ENCODE results near the gene IRF2BPL.

The IRF2BPL gene

DNA sequence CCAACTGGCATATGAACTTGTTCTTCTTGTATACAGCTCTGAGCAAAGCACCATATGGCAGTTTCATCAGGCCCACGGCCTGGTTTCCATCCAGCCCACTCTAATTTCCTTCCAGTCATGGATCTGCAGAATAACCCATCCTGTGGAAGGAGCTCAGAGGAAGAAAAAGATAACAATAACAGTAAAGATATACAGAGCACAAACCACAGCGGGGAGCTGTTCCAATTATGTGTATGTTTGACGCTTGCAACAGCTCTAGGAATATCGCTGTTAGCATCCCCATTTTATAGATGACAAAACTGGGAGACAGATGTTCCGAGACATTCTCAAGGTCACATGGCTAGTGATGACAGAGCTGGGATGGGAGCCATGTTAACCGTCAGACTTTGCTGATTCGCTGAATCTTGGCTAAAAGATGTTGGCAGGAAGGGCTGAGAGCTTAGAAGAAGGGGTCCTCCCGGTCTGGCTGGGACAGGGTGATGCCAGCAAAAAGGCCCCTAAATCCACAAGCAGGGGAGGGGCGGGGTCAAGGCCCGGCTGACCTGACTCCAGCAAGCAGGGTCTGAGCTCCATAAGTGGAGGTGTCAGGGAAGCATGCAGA, 35.2 kb upstream of the IRF2BPL start:
- no peak overlapping the region for H3K4me3 ChIP-seq (ENCODE audit: low read depth, low read length)
- TF ChIP-seq, protein P1, sequence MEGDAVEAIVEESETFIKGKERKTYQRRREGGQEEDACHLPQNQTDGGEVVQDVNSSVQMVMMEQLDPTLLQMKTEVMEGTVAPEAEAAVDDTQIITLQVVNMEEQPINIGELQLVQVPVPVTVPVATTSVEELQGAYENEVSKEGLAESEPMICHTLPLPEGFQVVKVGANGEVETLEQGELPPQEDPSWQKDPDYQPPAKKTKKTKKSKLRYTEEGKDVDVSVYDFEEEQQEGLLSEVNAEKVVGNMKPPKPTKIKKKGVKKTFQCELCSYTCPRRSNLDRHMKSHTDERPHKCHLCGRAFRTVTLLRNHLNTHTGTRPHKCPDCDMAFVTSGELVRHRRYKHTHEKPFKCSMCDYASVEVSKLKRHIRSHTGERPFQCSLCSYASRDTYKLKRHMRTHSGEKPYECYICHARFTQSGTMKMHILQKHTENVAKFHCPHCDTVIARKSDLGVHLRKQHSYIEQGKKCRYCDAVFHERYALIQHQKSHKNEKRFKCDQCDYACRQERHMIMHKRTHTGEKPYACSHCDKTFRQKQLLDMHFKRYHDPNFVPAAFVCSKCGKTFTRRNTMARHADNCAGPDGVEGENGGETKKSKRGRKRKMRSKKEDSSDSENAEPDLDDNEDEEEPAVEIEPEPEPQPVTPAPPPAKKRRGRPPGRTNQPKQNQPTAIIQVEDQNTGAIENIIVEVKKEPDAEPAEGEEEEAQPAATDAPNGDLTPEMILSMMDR (IDR thresholded peaks at IDR 0.05; ENCODE audit: control insufficient read depth, extremely low read depth, insufficient read depth): no peak
- DNase-seq (ENCODE audit: low read depth): no peak

DNA sequence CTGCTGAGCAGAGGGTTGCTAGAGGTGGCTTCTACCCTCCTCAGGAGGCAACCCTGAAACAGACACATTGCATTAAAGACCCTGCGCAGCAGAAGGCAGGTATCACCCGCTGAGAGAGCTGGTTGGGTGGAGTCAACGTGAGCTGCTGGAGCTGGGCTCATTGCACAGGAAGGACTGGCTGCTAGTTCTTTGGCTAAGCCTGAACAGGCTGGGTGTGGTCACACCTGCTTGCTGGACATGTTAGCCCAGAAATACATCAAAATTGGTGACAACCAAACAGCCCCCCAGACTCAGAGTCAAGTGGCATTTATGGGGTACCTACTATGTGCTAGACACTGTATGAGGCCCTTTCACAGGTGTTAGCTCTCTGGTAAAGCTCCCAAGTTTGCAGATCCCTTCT, 33.8 kb upstream of the IRF2BPL start:
- TF ChIP-seq, protein P1 (IDR thresholded peaks at IDR 0.05; ENCODE audit: control insufficient read depth, extremely low read depth, insufficient read depth): no peak
- DNase-seq (ENCODE audit: low read depth): no peak
- no peak overlapping the region for H3K4me3 ChIP-seq (ENCODE audit: low read depth, low read length)

DNA sequence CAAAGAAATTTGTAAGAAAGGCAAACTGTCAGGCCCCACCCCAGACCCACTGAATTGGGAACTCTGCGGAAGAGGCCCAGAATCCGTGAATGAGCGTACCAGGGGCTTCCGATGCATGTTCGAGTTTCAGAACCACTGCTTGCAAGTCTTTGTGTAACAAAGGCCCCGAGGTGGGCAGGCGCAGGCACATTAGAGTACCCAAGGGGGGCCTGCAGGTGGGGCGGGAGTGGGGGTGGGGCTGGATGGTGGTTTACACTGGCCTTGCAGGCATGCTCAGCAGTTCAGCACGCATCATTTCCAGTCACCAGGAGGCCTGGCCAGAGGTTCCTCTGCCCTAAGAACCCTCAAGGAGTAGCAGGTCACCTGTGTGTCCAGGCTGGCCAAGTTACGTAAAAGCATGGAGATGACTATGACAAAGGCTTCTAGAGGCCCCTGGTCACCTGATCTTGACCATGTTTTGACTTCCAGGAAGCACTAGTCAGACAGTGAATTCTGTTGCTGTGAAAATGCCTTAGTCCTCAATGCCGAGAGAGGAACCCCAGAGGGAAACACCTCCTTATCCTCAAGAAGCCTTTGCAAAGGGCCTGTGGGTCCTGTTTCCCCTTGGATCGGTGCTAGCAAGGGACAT, 33.2 kb upstream of the IRF2BPL start:
- TF ChIP-seq, protein P1 (IDR thresholded peaks at IDR 0.05; ENCODE audit: control insufficient read depth, extremely low read depth, insufficient read depth): no peak
- H3K4me3 ChIP-seq (ENCODE audit: low read depth, low read length): no peak overlapping the region
- DNase-seq (ENCODE audit: low read depth): no peak

DNA sequence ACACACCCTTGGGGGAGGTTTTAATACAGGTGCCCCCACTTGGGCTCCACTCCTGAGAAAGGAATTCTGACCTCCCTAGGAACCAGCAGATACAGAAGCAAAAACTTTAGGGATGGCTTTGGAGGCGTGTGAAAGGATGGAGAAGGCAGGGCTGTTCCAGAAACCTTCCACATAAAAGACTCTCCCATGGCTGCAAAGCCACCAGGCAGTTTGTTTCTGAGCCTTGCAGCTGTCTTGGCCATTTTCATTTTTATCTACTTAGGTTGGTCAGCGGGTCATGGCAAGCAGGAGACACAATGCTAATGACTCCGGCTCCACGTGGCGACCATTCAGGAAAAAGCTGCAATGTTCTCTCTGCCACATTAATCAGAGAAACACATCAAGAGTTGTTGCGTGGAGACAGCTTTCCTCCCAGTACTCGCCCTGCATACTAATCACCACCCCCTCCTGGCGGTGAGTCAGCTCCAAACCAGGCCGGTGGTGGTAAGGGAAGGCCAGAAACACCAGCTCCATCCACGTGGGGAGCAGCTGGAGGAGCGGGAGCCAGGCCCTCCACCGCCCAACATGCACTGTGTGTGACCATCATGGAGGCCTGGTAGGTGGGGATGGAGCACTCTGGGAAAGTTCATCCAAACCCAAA, 30.9 kb upstream of the IRF2BPL start:
- TF ChIP-seq, protein P1 (IDR thresholded peaks at IDR 0.05; ENCODE audit: control insufficient read depth, extremely low read depth, insufficient read depth): no peak
- no peak overlapping the region for H3K4me3 ChIP-seq (ENCODE audit: low read depth, low read length)
- DNase-seq (ENCODE audit: low read depth): no peak

DNA sequence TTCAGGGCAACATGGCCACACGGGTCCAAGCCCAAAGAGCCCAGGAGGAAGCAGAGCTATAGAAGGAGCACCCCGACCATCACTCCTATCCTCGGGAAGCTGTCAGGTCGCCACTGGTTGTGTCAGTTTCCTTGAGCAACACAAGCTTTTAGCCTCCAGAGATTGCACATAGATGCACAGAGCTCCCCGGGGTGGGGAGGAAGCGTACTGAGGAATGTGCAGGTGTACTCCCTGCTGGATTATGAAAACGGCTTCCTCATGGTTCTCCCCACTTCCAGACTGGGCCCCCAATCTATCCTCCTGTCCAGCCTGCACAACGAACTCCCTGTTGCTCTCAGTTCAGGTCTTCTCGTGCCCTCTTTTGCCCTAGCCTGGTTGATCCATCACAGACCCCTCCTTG, 30.3 kb upstream of the IRF2BPL start:
- TF ChIP-seq, protein P1 (IDR thresholded peaks at IDR 0.05; ENCODE audit: control insufficient read depth, extremely low read depth, insufficient read depth): no peak
- no peak for DNase-seq (ENCODE audit: low read depth)
- H3K4me3 ChIP-seq (ENCODE audit: low read depth, low read length): no peak overlapping the region

DNA sequence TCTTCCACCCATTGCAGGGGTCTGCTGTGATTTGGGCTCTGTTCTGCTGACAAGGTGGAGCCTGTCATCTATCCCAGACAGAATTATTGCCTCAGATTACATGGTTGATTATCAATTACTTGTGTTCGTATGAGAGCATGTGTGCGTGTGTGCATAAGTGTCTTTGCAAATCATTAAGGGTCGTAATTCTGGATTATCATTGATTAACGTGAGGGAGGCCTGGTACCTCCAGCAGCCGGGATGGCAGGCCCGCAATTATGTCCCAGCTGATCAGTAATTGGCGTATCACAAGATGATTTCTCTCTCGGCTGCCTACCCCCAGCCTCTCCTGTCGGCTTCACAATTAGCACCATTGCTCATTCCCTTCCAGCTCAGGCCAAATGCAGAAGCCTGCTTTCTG, 29.6 kb upstream of the IRF2BPL start:
- no peak for DNase-seq (ENCODE audit: low read depth)
- TF ChIP-seq, protein P1 (IDR thresholded peaks at IDR 0.05; ENCODE audit: control insufficient read depth, extremely low read depth, insufficient read depth): no peak
- H3K4me3 ChIP-seq (ENCODE audit: low read depth, low read length): no peak overlapping the region

Measured in LNCaP clone FGC (cell line).